ENCODE results near the gene GALNT2.

DNA sequence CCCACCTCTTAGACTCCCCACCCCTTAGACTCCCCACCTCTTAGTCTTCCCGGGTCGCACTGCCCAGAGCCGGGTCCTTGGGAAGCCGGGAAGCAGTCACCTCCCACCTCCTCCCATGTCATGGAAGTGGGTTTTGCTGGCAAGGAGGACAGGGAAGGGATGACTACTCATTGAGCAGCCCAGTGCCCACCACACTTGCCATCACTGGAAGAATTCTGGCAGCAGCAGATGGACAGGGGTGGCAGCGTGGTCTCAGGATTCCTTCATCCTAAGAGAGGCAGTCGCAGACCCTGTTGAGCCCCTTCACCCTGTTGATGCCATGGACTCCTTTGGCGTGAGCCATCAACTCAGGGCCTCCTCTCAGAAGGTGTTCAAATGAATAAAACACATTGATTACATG, 218.3 kb downstream of the GALNT2 start:
- no peak for TF ChIP-seq POLR2A (IDR thresholded peaks at IDR 0.05; ENCODE audit: low read length)
- TF ChIP-seq GATA1 (IDR thresholded peaks at IDR 0.05; ENCODE audit: low read depth, low read length), result no peak
